Gastroesophageal sphincter (tissue), 3 donors: Measurements from ENCODE around the gene GJD2.

Experiments used
- POLR2A ChIP-seq, 2 donors: fragments of 450-650 bp; IDR thresholded peaks; one replicate each; pipeline ENCODE4 v1.6.1; 2017; ENCODE audit warnings: antibody characterized with exemption in 2 of 2, mild to moderate bottlenecking in 2 of 2, moderate library complexity in 1 of 2
- POLR2AphosphoS5 ChIP-seq: sonication (generic); formaldehyde crosslinking; IDR thresholded peaks from one replicate; pipeline ENCODE4 v1.6.1; 2017; ENCODE audit warnings: antibody characterized with exemption
- TF ChIP-seq, protein P1 (sequence below), 4 experiments: fragments of 200-600 bp in 2 of 4; fragments of 450-650 bp in 2 of 4; sonication (generic) in 1 of 4; IDR thresholded peaks; one replicate each; pipeline ENCODE4 v1.5.1; 2017 to 2019; ENCODE audit warnings: antibody characterized with exemption in 4 of 4, mild to moderate bottlenecking in 2 of 4, moderate library complexity in 2 of 4

DNA sequence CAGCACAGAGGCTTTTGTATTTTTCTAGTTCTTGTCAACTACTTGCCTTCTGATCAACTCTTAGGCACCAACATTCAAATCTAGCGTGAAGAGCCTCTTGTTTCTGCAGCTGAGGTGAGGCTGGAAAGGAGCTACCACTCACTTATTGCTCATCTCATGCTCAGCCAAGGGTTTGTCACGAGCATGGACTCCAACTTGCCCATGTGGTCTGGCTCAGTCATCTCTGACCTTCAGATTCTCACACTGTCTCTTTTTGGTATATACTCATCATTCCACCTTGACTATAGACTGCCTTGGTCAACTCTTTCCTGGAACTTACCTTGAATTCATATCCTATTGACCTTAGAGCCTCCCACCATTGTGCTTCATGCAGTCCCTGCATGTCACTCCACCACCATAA, 5.2 kb upstream of the GJD2 start:
- TF ChIP-seq, protein P1, sequence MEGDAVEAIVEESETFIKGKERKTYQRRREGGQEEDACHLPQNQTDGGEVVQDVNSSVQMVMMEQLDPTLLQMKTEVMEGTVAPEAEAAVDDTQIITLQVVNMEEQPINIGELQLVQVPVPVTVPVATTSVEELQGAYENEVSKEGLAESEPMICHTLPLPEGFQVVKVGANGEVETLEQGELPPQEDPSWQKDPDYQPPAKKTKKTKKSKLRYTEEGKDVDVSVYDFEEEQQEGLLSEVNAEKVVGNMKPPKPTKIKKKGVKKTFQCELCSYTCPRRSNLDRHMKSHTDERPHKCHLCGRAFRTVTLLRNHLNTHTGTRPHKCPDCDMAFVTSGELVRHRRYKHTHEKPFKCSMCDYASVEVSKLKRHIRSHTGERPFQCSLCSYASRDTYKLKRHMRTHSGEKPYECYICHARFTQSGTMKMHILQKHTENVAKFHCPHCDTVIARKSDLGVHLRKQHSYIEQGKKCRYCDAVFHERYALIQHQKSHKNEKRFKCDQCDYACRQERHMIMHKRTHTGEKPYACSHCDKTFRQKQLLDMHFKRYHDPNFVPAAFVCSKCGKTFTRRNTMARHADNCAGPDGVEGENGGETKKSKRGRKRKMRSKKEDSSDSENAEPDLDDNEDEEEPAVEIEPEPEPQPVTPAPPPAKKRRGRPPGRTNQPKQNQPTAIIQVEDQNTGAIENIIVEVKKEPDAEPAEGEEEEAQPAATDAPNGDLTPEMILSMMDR (IDR thresholded peaks at IDR 0.05), result no peak
- TF ChIP-seq POLR2A (IDR thresholded peaks at IDR 0.05) (no peak), POLR2AphosphoS5 (no peak)
